Large intestine (tissue), 3 donors: Measurements from ENCODE around the gene LGALS9B. TPM values are rescaled to one million over a fixed set of nuclear protein-coding genes. Genes with fewer than 3 reads are reported as not detected.
"Not testable (repeated sequence)": the region's sequence is repeated elsewhere in the genome, so short reads cannot be mapped to it uniquely, and the experiment has no call there.

ENCODE experiments used
- DNase-seq, 2 donors: peaks; one replicate each; pipeline versions ENCODE4 v3.0.0 to v3.0.0-alpha.2; 2013
- H3K27ac ChIP-seq: one replicate; pipeline ENCODE4 v1.5.1; 2013; ENCODE audit warnings: low read length
- H3K27me3 ChIP-seq: 2 replicates; pipeline ENCODE4 v1.6.1; 2013; ENCODE audit warnings: low read length; ENCODE audit not compliant: control insufficient read depth, insufficient read depth
- H3K36me3 ChIP-seq: 2 replicates; pipeline ENCODE4 v1.6.1; 2013; ENCODE audit warnings: low read length; ENCODE audit not compliant: control insufficient read depth, insufficient read depth
- H3K4me1 ChIP-seq: one replicate; pipeline ENCODE4 v1.6.1; 2013; ENCODE audit warnings: low read length; ENCODE audit not compliant: control insufficient read depth, insufficient read depth
- H3K4me3 ChIP-seq: one replicate; pipeline ENCODE4 v1.5.1; 2013; ENCODE audit warnings: low read length
- H3K9me3 ChIP-seq: one replicate; pipeline ENCODE4 v1.6.1; 2013; ENCODE audit warnings: mild to moderate bottlenecking, low read depth, low read length, moderate library complexity; ENCODE audit not compliant: control insufficient read depth
- WGBS: methylation state at CpG from one replicate; pipeline ENCODE4 v1.1.5; 2013; ENCODE audit warnings: low lambda C conversion rate; ENCODE audit not compliant: insufficient coverage; 5-methylcytosine and 5-hydroxymethylcytosine counted together
- polyA plus RNA-seq: library from polyadenylated mRNA; unstranded; fragments of 120-200 nt; gene quantifications from one replicate; pipeline ENCODE4 v1.2.1, GENCODE V29; 2013

The LGALS9B gene
- polyA plus RNA-seq, 1 donor = 0.54 TPM

DNA sequence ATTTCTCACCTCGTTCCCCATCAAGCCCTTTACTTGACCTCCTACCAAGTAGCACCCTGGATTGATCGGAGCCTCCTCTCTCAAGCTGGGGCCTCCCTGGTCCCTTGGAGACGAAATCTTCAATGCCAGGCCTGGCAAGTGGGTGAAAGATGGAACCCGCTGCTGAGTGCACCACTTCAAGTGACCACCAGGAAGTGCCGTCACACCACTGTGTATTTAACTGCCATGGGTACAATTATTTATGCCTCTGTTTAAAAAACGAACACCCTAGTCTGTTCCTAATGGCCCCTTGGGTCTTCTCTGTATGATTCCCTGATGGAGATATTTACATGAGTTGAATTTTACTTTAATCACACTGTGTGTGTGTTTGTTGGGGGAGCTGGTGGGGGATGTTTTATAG lies 20.4 kb downstream of the LGALS9B start:
- not testable (repeated sequence) for H3K36me3 ChIP-seq, H3K27ac ChIP-seq, H3K9me3 ChIP-seq, H3K4me3 ChIP-seq, H3K4me1 ChIP-seq, H3K27me3 ChIP-seq, DNase-seq
- WGBS = no CpG with 5 or more reads among the region's 6 CpGs

DNA sequence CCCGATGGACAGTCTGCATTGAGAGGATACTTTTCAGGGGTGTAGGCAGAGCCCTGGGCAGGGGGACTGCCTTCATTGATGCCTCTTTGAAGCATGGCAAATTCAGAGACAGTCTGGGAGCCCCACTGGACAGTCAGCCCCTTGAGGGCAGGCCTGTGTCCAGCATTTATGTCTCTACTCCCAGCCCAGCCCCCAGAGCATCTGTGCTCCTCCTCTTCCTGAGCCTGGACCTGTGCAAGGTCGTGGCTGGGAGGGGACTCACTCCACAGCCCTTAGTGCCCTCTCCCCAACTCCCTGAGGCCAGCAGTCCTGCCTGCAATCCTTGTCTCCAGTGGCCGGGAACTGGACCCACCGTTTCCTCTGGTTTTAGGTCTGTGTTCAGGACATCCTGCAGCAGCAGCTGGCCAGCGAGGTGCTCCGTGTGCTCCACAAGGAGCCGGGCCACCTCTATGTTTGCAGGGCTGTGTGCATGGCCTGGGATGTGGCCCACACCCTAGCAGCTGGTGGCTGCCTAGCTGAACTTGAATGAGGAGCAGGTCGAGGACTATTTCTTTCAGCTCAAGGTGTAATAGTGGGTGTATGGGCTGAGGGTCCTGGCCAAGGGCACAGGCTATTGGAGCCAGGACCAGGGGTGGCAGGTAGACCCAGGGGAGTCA lies 22.6 kb downstream of the LGALS9B start:
- not testable (repeated sequence) for DNase-seq
- WGBS = no CpG with 5 or more reads among the region's 8 CpGs

GRCh38 chr17:20444173-20444572 lies 23.2 kb downstream of the LGALS9B start:
- no CpG with 5 or more reads among the region's 16 CpGs for WGBS
- H3K9me3 ChIP-seq, H3K4me3 ChIP-seq, H3K27ac ChIP-seq, DNase-seq, H3K36me3 ChIP-seq, H3K4me1 ChIP-seq, H3K27me3 ChIP-seq: not testable (repeated sequence)

More for the DNA sequence above, 22.6 kb downstream of the LGALS9B start:
- H3K27ac ChIP-seq, H3K9me3 ChIP-seq, H3K36me3 ChIP-seq, H3K4me3 ChIP-seq, H3K27me3 ChIP-seq, H3K4me1 ChIP-seq: not testable (repeated sequence)

DNA sequence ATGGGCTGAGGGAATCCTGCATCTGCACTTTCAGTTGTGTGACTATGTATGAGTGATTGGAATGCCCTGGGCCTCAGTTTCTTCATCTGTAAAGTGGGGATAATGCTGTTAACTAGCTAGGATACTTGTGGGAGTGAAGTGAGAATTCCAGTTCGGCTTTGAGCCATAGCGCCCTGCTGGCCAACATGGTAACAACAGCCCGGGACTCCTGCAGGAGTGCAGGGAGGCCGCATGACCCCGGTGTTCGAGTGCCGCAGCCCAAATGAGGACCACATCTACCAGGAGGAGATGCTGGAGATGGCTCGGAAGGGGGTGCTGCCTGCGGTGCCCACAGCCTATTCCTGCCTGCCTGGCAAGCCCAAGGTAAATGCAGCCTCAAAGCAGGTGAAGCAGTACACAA lies 23.7 kb downstream of the LGALS9B start:
- H3K27ac ChIP-seq, H3K9me3 ChIP-seq, H3K4me3 ChIP-seq, H3K27me3 ChIP-seq, DNase-seq, H3K4me1 ChIP-seq, H3K36me3 ChIP-seq: not testable (repeated sequence)
- no CpG with 5 or more reads among the region's 9 CpGs for WGBS

DNA sequence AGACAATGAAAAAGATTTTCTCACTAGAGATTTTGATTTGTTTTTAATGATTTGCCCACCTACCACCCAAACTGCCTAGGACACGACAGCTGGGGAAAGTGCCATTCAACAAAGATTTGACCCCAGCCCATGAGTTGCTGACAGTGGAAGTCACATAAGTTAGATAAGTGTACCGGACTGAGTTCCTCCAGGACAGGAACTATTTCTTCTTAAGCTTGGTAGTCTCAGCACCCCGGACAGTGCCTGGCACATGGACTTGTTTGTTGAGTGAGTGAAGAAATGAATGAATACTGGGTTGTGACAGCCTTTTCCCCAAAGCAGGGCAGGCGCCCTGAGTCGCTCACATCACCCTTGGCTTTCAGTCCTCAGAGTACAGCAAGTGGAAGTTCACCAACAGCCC lies 26.7 kb downstream of the LGALS9B start:
- H3K27ac ChIP-seq, H3K4me1 ChIP-seq, H3K4me3 ChIP-seq, H3K36me3 ChIP-seq, H3K9me3 ChIP-seq, H3K27me3 ChIP-seq, DNase-seq: not testable (repeated sequence)
- no CpG with 5 or more reads among the region's 5 CpGs for WGBS

DNA sequence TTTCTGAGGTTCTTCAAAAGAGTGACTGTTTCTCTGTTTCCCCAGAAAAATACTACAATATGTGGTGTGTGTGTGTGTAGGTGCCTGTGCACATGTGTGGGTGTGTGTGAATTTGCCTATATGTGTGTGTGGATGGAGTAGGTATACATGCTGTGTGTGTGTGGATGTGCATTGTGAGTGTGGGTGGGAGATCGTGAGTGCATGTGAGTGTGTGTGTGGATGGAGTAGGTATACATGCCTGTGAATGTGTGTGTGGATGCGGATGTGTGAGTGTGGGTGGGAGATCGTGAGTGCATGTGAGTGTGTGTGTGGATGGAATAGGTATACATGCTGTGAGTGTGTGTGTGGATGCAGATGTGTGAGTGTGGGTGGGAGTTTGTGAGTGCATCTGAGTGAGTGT lies 32.2 kb downstream of the LGALS9B start:
- no CpG with 5 or more reads among the region's 3 CpGs for WGBS
- H3K27ac ChIP-seq, H3K36me3 ChIP-seq, H3K4me1 ChIP-seq, DNase-seq, H3K9me3 ChIP-seq, H3K4me3 ChIP-seq, H3K27me3 ChIP-seq: not testable (repeated sequence)

- H3K27me3 ChIP-seq, DNase-seq, H3K36me3 ChIP-seq, H3K4me1 ChIP-seq, H3K9me3 ChIP-seq, H3K4me3 ChIP-seq, H3K27ac ChIP-seq: not testable (repeated sequence)
- no CpG with 5 or more reads among the region's 8 CpGs for WGBS
Measured at GRCh38 chr17:20433382-20433781, 34.0 kb downstream of the LGALS9B start.

GRCh38 chr17:20427264-20427663 lies 40.1 kb downstream of the LGALS9B start:
- not testable (repeated sequence) for H3K9me3 ChIP-seq, H3K4me1 ChIP-seq, H3K27ac ChIP-seq, H3K4me3 ChIP-seq, DNase-seq, H3K36me3 ChIP-seq, H3K27me3 ChIP-seq
- no CpG with 5 or more reads among the region's 2 CpGs for WGBS

- H3K36me3 ChIP-seq, H3K27me3 ChIP-seq, H3K4me1 ChIP-seq, H3K9me3 ChIP-seq, H3K27ac ChIP-seq, DNase-seq, H3K4me3 ChIP-seq: not testable (repeated sequence)
- no CpG with 5 or more reads among the region's 5 CpGs for WGBS
Measured at GRCh38 chr17:20422826-20423225, 44.5 kb downstream of the LGALS9B start.

DNA sequence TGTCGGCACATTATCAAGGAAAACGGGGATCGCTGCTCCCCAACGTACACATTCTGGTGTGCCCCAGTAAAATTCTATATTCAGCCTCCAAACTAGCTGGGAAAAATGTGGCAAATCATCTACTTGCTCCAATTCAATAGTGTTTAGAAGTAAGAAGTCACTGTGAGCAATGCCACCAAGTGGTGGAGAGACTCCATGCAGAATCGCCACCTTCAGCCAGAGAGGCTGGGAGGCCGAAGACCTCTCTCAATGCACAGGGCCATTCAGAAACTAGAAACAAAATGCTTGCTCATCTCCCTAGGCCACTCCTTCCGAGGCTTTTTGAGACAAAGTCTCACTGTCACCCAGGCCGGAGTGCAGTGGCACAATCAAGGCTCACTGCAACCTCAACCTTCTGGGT lies 48.5 kb downstream of the LGALS9B start:
- H3K4me3 ChIP-seq, H3K4me1 ChIP-seq, H3K36me3 ChIP-seq, H3K27me3 ChIP-seq, H3K27ac ChIP-seq, DNase-seq, H3K9me3 ChIP-seq: not testable (repeated sequence)
- WGBS = no CpG with 5 or more reads among the region's 8 CpGs

DNA sequence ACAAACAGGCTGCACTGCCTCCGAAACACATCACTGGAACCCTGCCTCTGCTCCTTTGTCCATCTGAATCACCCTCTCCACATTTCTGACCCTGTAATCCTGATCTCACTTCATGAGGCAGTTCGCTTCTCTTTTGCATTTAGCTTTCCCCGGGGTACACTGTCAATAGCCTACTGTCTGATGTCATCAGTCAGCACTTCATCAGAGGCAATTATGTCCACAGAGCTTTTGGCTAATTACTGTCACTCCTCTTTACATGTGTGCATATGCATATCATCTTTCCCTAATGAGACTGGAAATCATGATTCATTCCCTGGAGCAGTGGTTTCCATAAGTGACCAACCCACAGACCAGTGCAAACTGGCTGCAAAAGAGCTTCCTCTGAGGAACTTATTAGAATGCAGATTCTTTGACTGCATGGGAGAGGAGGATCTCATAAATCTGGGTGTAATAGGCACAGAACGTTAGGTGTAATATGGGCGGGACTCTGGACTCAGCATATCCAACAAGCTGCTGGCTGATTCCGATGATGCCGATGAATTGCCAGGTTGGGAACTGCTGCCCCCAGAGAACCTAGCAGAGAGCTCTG lies 49.8 kb downstream of the LGALS9B start:
- not testable (repeated sequence) for H3K9me3 ChIP-seq, H3K4me1 ChIP-seq, H3K4me3 ChIP-seq, DNase-seq, H3K36me3 ChIP-seq, H3K27ac ChIP-seq, H3K27me3 ChIP-seq
- WGBS = no CpG with 5 or more reads among the region's 7 CpGs
